Neural progenitor cell (in vitro differentiated cells): ENCODE results near the gene LRRC56. TPM values are rescaled to one million over a fixed set of nuclear protein-coding genes. Genes with fewer than 3 reads are reported as not detected.

Source experiments
- DNase-seq: peaks from one replicate; pipeline ENCODE4 v3.0.0-alpha.2; 2016; ENCODE audit warnings: low spot score
- H2AFZ ChIP-seq: fragments of 200-600 bp; sonication (generic); replicated peaks from 2 replicates; pipeline ENCODE4 v1.6.1; 2016; ENCODE audit warnings: antibody characterized with exemption
- H3F3A ChIP-seq: fragments of 200-600 bp; sonication (generic); 2 replicates; pipeline ENCODE4 v1.6.1; 2016; ENCODE audit warnings: antibody characterized with exemption, low read depth
- H3K27ac ChIP-seq: fragments of 200-600 bp; sonication (generic); 2 replicates; pipeline ENCODE4 v1.5.1; 2016; ENCODE audit warnings: mild to moderate bottlenecking
- H3K27me3 ChIP-seq: fragments of 200-600 bp; sonication (generic); 2 replicates; pipeline ENCODE4 v1.6.1; 2016; ENCODE audit warnings: mild to moderate bottlenecking, moderate library complexity
- H3K36me3 ChIP-seq: fragments of 200-600 bp; sonication (generic); 2 replicates; pipeline ENCODE4 v1.5.1; 2016
- H3K4me1 ChIP-seq: fragments of 200-600 bp; sonication (generic); 2 replicates; pipeline ENCODE4 v1.6.1; 2016; ENCODE audit warnings: mixed run types
- H3K4me2 ChIP-seq: fragments of 200-600 bp; sonication (generic); 2 replicates; pipeline ENCODE4 v1.6.1; 2016
- H3K4me3 ChIP-seq: fragments of 200-600 bp; sonication (generic); 2 replicates; pipeline ENCODE4 v1.5.1; 2016
- H3K79me2 ChIP-seq: fragments of 200-600 bp; sonication (generic); 2 replicates; pipeline ENCODE4 v1.6.1; 2016; ENCODE audit warnings: low read depth
- H3K9ac ChIP-seq: fragments of 200-600 bp; sonication (generic); 2 replicates; pipeline ENCODE4 v1.6.1; 2016
- H3K9me3 ChIP-seq: fragments of 200-600 bp; sonication (generic); 2 replicates; pipeline ENCODE4 v1.5.1; 2016; ENCODE audit warnings: low read depth
- H4K20me1 ChIP-seq: fragments of 200-600 bp; sonication (generic); 2 replicates; pipeline ENCODE4 v1.6.1; 2016; ENCODE audit warnings: low read depth
- H3K27ac Mint-ChIP-seq: 3 replicates; pipeline ENCODE4 v1.8.0; 2021; ENCODE audit warnings: mixed read lengths
- H3K27me3 Mint-ChIP-seq: 2 replicates; pipeline ENCODE4 v1.8.0; 2022; ENCODE audit warnings: low read depth, mild to moderate bottlenecking, inconsistent platforms, moderate library complexity, mixed read lengths; ENCODE audit not compliant: insufficient read depth
- H3K36me3 Mint-ChIP-seq: 3 replicates; pipeline ENCODE4 v1.8.0; 2021; ENCODE audit warnings: mixed read lengths
- H3K4me1 Mint-ChIP-seq: 3 replicates; pipeline ENCODE4 v1.8.0; 2021; ENCODE audit warnings: mixed read lengths
- H3K4me3 Mint-ChIP-seq: 3 replicates; pipeline ENCODE4 v1.8.0; 2021; ENCODE audit warnings: mild to moderate bottlenecking, moderate library complexity, mixed read lengths
- H3K9me3 Mint-ChIP-seq: 3 replicates; pipeline ENCODE4 v1.8.0; 2020; ENCODE audit warnings: mixed read lengths
- EZH2 ChIP-seq: fragments of 200-600 bp; sonication (generic); IDR thresholded peaks from 2 replicates; pipeline ENCODE4 v1.6.1; 2017; ENCODE audit warnings: antibody characterized with exemption, mild to moderate bottlenecking, moderate library complexity
- EZH2phosphoT487 ChIP-seq: fragments of 200-600 bp; sonication (generic); IDR thresholded peaks from 2 replicates; pipeline ENCODE4 v1.6.1; 2017; ENCODE audit warnings: antibody characterized with exemption
- total RNA-seq: library from RNA; depleted of rRNA; stranded (reverse); fragments of >200 nt; gene quantifications from 2 replicates; pipeline ENCODE4 v1.2.3, GENCODE V29; 2015; ENCODE audit warnings: low replicate concordance
- TF ChIP-seq, protein P1 (sequence below): fragments of 200-600 bp; sonication (generic); IDR thresholded peaks from 2 replicates; pipeline ENCODE4 v1.5.1; 2017; ENCODE audit warnings: antibody characterized with exemption, mild to moderate bottlenecking

LRRC56 gene
- total RNA-seq, 1 donor from 2014 or later: 0.45 TPM

DNA sequence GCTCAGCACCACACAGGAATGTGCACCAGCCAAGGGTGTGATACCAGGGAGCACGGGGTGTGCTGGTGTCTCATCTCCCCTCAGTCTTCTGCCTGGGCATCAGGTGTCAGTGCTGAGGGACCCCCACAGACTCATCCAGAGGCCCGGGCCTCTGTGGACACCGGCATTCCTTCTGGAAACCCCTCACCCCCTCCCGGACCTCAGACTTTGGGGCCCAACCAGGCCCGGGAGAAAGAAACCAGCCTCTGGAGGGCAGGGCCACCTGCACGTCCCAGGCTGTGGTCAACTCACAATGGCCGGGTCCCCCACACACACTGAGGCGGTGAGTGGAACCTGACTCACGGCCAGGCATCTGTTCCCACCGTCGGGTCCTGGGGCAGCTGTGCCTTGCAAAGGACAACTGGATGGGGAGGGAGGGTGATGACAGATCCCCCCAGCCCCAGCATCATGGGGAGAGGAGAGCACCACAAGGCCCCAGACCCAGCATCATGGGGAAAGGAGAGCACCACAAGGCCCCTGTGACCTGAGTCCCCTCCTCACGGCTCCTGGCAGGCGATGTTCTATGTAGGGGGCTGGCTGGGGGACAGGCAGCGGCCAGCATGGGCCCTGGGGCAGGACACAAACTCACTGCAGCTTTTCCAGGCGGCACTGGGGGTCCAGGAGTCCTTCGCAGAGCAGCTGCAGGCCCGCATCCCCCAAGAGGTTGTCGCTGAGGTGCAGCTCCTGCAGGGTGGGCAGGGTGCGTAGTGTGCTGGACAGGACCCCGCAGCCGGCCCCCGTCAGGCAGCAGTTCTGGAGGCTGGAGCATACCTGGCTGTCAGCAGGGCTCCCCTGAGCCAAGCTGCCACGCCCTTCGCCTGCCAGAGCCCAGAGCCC lies 37.9 kb upstream of the LRRC56 start:
- Histone ChIP-seq H3K27ac (no peak overlapping the region), H3K9me3 (no peaks in the 10 kb centered on the region)

DNA sequence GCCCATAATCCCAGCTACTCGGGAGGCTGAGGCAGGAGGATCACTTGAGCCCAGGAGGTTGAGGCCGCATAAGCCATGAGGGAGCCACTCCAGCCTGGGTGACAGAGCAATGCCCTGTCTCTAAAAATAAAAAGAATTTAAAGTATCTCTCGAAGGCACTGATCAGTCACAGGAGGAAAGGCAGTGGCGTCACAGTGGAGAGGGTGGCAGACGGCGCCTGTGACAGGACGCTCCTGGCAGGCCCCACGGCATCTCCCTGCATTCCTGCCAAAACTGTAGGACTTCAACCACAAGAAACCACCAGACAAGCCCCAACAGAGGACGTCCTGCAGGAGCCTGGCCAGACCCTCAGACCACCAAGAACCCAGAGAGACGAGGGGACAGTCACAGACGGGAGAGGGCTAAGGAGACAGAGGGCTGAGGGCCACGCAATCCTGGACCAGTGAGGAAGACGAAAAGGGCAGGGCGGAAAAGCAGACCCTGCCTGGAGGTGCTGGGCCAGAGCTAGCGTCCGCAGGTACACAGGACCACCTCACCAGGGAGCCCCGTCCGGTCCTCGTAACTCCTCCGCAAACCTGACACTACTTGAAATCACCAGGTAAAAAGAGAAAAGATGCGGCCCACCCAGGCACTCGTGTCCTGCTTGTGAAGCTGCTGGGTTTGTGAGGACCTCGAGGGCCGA lies 36.2 kb upstream of the LRRC56 start:
- no peak for TF ChIP-seq EZH2phosphoT487
- no peak for TF ChIP-seq EZH2
- TF ChIP-seq, protein P1, sequence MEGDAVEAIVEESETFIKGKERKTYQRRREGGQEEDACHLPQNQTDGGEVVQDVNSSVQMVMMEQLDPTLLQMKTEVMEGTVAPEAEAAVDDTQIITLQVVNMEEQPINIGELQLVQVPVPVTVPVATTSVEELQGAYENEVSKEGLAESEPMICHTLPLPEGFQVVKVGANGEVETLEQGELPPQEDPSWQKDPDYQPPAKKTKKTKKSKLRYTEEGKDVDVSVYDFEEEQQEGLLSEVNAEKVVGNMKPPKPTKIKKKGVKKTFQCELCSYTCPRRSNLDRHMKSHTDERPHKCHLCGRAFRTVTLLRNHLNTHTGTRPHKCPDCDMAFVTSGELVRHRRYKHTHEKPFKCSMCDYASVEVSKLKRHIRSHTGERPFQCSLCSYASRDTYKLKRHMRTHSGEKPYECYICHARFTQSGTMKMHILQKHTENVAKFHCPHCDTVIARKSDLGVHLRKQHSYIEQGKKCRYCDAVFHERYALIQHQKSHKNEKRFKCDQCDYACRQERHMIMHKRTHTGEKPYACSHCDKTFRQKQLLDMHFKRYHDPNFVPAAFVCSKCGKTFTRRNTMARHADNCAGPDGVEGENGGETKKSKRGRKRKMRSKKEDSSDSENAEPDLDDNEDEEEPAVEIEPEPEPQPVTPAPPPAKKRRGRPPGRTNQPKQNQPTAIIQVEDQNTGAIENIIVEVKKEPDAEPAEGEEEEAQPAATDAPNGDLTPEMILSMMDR: no peak
- Histone ChIP-seq H2AFZ (no peak overlapping the region), H3K27ac (no peak overlapping the region), H3K9me3 (no peaks in the 10 kb centered on the region), H3K27me3 (no peaks in the 10 kb centered on the region), H3K4me1 (peaks cover 6% of the 10 kb centered on the region), H3F3A (peaks cover 17% of the 10 kb centered on the region), H3K36me3 (no peaks in the 10 kb centered on the region), H3K4me2 (no peak overlapping the region), H4K20me1 (peaks cover 16% of the 10 kb centered on the region), H3K4me3 (no peak overlapping the region), H3K9ac (no peak overlapping the region), H3K79me2 (peaks cover 23% of the 10 kb centered on the region)
- H3K4me1 Mint-ChIP-seq: peaks cover 10% of the 10 kb centered on the region
- H3K9me3 Mint-ChIP-seq: no peaks in the 10 kb centered on the region
- H3K27ac Mint-ChIP-seq: peak overlapping the region; percentile 37
- peak overlapping the region; percentile 21 for H3K4me3 Mint-ChIP-seq
- H3K27me3 Mint-ChIP-seq: peaks cover 5% of the 10 kb centered on the region
- H3K36me3 Mint-ChIP-seq: peaks cover 21% of the 10 kb centered on the region
- no peak for DNase-seq

More for the DNA sequence above, 37.9 kb upstream of the LRRC56 start:
- Histone ChIP-seq H2AFZ (no peak overlapping the region), H3K4me1 (no peaks in the 10 kb centered on the region), H3F3A (peaks cover 18% of the 10 kb centered on the region), H3K27me3 (no peaks in the 10 kb centered on the region), H3K36me3 (no peaks in the 10 kb centered on the region), H4K20me1 (peaks cover under 1% of the 10 kb centered on the region), H3K79me2 (peaks cover 6% of the 10 kb centered on the region), H3K4me2 (no peak overlapping the region), H3K9ac (no peak overlapping the region), H3K4me3 (no peak overlapping the region)
- DNase-seq: no peak
- H3K27me3 Mint-ChIP-seq: peaks cover 8% of the 10 kb centered on the region
- peaks cover 28% of the 10 kb centered on the region for H3K36me3 Mint-ChIP-seq
- no peak overlapping the region for H3K27ac Mint-ChIP-seq
- peaks cover 6% of the 10 kb centered on the region for H3K4me1 Mint-ChIP-seq
- TF ChIP-seq EZH2phosphoT487: no peak
- TF ChIP-seq, protein P1: no peak
- TF ChIP-seq EZH2: no peak
- peaks cover 3% of the 10 kb centered on the region for H3K9me3 Mint-ChIP-seq
- no peak overlapping the region for H3K4me3 Mint-ChIP-seq

DNA sequence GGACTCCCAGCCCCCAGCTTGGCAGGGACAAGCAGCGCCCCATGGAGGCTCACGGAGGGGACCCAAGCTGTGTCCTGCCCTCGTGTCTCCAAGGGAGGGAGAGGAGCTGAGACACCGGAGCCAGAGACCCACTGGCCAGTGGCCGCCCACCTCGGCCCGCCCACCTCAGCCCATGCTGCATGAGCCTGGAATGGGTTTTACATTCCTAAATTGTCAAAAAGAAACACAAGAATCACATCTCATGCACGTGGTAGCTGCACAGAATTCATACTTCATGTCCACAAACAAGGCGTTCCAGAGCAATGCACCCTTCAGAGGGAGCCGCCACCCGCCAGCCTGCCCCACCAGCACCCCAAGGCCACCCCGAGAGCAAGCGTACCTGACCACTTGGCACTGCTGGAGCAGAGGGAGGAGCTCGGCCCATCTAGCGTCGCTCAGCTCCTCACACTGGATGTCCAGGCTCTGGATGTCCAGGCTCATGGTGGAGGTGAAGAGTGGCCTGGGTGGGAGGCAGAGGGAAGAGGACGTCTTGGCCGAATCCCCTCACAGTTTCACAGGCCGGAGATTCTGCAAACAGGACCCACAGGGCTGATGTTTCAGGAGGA lies 35.5 kb upstream of the LRRC56 start:
- H3K9ac ChIP-seq: no peak overlapping the region
- H3K4me3 ChIP-seq: no peak overlapping the region
- no peaks in the 10 kb centered on the region for H3K27me3 ChIP-seq
- TF ChIP-seq, protein P1: no peak
- TF ChIP-seq EZH2phosphoT487 (no peak), EZH2 (no peak)
- no peak overlapping the region for H2AFZ ChIP-seq
- H3K9me3 Mint-ChIP-seq: no peaks in the 10 kb centered on the region
- H3K4me2 ChIP-seq: no peak overlapping the region
- peaks cover 6% of the 10 kb centered on the region for H3K4me1 ChIP-seq
- peaks cover 5% of the 10 kb centered on the region for H3K27me3 Mint-ChIP-seq
- no peak overlapping the region for H3K27ac ChIP-seq
- no peaks in the 10 kb centered on the region for H3K9me3 ChIP-seq
- peaks cover 24% of the 10 kb centered on the region for H3K79me2 ChIP-seq
- peaks cover 19% of the 10 kb centered on the region for H4K20me1 ChIP-seq
- H3K4me3 Mint-ChIP-seq: no peak overlapping the region
- no peak overlapping the region for H3K27ac Mint-ChIP-seq
- peaks cover 18% of the 10 kb centered on the region for H3F3A ChIP-seq
- peaks cover 17% of the 10 kb centered on the region for H3K36me3 Mint-ChIP-seq
- H3K4me1 Mint-ChIP-seq: peaks cover 12% of the 10 kb centered on the region
- no peak for DNase-seq
- no peaks in the 10 kb centered on the region for H3K36me3 ChIP-seq
